NCI-H345 (cell line): Measurements from ENCODE around the gene NAV2.
"Not testable (repeated sequence)": the region's sequence is repeated elsewhere in the genome, so short reads cannot be mapped to it uniquely, and the experiment has no call there.

Source experiments
- DNase-seq: peaks from one replicate; lab custom pipeline; 2025; lab: John Stamatoyannopoulos, UW

Gene NAV2

DNA sequence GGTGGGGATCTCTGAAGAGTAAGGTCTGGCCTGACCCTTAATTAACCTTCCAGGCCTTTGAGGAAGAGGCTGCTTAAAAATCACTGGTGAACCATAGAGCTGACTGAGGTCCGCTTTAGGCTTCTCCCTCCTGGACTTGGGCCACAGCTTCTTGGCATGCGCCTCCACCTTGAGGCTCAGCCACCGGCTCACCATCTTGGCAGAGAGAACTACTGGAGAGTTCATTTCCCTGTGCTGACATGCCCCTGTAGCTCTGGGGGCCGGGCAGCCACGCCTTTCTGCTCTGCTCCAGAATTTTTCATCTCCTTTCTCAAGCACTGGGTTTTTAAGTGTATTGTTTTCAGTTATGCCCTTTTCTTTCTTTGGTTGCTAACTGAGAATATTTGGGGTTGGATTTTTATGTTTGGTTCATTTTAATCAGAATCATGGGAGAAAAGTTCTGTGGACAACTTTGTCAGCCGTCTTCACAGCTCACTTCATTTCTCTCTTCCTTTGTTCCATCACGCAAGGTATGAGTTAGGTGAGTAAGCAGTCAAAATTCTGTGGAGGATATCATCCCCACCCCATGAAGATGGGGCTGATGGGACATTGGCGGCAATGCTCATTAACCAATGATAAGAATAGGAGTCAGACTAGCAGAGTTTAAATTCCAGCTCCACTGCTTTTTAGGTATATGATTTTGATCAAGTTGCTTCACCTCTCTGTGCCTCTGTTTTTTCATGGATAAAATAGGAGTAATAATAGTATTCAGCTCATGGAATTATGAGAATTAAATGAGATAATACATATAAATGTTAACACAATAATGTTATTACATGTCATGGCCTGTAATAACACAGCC, 343.7 kb downstream of the NAV2 start:
- no peak for DNase-seq

DNA sequence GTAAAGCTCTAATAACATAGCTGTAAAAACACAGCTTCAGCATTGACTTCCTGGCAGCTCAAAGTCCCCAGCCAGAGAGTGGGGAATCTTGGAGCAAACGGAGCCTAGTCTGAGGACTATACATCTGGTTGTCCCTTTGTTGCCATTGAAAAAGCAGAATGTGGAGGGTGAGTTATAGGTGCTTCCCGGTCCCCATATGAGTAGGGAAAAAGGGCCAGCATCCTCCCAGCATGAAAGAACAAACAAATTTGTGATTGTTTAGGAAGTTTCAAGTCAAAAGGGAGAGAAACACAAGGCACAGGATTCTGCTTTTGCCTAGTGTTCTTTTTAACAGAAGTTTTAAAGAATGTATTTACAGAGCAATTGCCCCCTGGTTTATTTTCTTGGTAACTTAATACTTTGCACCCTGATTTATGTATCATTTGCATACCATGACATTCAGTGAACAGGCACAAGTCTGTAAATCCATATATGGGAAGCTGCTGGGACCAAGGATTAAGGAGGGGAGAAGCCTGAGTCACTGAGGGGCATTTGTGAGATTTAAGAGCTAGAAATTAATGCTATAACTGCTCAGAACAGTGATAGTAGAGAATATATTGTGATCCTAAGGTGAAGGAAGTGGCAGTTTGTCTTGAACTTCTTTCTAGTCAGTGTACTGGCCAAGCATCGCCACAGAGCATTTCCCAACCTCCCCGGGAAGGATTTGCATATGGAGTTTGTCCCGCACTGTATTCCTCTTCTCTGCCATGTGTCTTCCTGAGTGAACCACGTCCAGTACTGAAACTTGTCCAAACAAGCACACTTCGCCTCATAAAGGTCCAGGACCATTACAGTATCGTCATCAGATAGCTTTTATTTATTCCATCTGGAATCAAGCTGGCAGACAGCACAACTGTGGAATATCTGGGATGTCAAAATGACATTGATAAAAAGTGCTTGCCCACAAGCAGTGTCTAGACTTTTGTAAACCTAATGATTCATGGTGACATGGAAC, 344.6 kb downstream of the NAV2 start:
- no peak for DNase-seq

DNA sequence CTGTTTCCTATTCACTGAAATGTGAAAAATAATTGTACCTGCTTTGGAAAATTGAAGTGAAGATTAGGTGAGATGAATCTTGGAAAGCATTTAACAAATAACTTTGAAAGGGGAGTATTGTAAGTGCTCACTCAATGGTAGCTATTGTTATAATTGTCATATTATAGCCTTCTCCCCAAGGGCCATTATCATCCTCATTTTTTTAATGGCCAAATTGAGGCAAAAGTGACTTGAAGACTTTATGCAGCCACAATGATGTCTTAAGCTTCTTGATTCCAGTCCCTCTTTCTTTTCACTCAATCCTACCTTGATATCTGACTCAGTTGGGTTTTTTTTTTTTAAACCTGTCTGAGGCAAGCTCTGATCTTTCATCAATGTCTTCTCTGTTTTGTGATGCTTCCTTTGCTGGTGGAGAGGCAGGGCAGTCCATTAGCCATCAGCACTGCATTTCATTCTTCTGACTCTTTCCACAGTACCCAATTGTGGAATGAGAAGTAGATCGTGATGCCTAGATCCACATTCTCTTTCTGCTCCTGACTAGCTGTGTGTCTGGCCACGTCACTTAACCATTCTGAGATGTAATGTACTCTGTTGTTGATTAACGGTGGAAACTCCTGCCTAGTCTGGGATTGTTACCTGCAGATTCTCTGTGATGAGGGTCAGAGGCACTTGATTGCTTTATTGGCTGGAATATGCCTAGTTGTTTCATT, 346.3 kb downstream of the NAV2 start:
- no peak for DNase-seq

DNA sequence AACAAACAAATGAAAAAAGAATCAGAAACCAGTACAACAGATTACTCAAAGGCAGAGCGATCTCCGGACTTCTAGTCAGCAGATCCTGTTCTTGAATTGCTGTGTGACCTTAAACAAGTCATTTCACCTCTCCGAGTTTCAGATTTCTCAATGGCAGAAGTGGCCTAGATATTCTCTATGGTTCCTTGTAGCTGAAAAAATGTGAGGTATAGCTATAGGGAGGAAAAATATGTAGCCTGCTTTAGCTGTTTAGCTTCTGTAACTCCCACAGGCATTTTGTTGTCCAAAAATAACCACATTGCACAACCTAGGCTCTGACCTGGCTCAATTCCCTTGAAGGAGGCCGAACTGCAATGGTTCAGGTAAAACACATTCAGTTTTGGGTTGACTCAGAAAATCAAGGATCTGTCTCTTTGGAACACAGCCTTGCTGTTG, 347.0 kb downstream of the NAV2 start:
- no peak for DNase-seq

DNA sequence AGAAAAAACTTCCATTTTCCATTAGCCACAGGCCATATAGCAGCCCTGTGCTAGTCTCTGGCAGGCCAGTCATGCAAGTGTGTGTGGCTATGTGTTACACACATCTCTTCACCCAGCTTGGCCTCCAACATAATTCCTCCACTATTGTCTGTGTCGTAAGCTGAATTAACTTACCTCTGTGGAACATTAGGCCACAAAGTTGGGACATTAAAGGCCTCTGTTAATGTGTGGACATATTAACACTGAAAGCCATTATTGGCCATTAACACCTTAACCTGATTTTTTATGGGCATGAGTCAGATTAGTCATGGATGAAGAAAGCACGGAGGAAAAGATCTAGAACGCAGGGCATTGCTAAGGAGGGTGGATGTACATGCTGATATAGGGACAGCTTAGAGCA, 347.5 kb downstream of the NAV2 start:
- no peak for DNase-seq

DNA sequence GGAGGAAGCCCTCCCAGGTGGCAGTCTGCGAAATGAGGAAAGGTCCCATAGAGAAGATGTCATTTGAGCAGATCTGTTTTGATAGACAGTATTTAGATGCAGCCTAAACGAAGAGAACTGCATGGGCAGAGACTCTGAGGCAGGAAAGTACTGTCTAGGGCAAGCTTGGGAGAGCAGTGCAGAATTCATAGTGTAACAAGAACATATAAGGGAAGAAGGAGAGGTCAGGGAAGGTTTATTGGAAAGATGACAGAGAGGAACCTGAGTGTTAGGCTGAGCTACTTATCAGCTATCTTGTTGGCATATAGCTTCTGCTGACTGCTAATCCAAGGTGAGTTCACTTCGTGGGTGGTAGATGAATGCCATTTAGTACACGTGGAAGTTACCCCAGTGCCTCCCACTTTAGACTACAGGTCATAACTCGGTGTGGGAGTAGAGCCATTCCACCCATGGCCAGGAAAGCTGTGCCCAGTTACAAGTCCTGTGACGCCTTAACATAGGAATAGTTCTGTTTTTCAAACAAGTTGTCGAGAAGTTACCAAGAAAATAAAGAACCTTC, 348.1 kb downstream of the NAV2 start:
- no peak for DNase-seq

DNA sequence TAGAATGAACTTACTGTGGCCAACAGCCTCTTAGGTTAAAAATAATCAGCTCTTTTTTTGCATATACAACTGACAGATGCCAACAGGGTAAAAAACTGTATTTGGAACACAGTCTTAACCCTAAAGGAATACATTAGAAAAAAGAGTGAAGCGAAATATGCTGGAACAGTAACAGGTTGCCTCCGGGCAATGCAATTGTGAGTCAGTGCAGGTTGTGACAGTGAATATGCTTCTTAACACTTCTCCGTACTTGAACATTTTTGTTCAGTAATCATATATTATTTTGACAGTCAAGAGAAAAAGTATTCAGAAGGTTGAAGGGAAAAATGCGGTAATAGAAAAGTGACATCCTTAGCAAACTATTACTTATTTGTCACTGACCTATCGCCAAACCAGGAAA, 349.1 kb downstream of the NAV2 start:
- DNase-seq, result no peak

DNA sequence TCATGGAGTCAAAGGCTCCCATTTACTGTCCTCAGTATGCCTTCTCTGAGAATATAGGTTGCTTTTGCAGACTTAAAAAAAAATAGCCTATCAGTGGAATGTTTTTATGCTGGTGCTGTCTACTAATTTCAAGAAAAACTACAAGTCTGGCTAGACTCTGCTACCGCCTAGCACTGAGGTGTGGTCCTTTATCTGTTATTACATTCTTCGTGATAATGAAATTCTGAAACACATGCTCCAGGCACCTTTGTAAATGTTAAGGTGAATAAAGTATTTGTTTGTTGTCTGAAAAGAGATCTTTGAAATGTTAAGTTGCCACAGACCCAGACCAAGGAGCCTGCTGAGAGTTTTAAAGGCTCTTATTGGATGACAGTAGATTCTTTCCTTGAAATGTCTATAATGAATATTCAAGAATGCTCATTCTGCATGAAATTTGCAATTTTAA, 352.3 kb downstream of the NAV2 start:
- DNase-seq, result no peak

DNA sequence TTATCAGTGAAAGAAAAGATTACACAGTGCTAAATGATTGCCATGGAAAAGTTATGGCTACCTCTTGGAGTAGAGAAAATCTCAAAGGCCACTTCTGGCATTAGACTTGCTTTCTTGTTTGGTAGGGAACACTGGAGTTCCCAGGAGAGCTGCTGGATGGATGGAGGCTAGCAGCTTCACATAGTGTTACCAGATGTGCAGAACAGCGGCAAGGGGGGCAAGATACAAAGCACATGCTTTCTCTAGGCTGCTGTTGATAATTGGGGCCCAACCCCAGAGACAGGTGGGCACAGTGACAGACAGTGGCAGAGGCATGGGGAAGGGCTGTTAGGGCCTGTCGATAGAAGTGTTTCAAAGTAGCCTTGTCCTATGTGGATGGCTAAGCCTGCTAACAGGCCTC, 352.8 kb downstream of the NAV2 start:
- no peak for DNase-seq

DNA sequence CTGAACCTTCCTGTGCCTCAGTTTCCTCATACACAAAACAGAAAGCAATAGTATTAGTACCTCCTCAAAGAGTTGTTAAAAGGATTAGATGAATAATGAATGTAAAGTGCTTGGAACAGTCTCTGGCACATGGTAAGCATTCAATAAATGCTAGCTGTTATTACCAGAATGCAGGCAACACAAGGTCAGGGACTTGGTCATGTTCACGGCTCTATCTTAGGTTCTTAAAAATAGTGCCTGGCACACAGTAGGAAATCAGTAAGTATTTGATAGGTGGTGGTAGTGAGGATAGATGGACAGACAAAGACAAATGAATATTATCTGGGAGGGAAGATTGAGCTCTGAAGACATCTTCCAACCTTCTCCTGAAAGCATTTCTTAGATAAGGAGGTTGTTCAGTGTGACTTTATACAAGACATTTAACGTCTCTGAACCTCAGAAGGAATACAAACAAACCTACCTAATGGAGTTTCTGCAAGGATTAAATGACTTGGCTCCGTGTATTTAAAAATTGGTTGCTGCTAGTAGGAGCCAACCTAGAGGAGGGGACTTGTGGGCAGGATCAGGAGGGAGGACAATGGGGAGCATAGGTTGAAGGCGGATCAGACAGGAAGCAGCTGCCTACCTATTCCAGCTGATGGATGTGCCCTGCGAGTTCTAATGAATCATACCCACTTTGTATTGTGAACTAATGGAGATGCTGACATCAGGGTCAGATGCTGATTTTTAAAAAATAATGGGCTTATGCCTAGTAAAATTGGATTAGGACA, 353.6 kb downstream of the NAV2 start:
- no peak for DNase-seq

DNA sequence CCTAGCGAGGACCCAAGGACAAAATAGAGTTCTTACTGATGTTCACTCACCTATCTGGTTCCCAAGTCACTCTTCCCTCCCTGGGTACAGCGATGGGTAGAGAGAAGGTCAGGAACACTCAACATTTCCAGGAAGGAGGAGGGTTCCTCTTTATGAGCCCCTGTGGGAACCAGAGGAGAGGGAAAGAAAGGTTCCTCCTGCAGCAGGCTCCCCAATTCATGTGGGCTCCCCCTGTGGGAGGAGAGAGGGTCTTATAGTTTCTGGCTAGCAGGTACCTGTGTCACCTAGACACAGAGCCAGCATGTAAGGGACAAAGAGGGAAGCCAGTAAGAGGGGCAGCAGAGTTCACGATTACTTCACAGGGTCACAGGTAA, 354.1 kb downstream of the NAV2 start:
- no peak for DNase-seq

DNA sequence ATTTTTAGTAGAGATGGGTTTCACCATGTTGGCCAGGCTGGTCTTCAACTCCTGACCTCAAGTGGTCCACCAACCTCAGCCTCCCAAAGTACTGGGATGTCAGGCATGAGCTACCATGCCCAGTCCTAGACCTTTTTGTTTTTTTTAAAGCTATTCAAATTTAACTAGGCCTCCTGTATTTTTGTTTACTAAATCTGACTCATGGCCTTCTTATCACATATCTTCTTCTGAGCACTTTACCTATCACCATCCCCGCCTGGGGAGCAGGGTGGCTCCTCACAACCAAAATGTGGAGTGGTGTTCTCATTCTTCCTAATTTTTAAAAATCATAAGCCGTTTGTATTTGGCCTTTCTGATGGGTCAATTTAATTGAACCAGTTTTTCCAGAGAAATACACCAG, 355.0 kb downstream of the NAV2 start:
- no peak for DNase-seq

DNA sequence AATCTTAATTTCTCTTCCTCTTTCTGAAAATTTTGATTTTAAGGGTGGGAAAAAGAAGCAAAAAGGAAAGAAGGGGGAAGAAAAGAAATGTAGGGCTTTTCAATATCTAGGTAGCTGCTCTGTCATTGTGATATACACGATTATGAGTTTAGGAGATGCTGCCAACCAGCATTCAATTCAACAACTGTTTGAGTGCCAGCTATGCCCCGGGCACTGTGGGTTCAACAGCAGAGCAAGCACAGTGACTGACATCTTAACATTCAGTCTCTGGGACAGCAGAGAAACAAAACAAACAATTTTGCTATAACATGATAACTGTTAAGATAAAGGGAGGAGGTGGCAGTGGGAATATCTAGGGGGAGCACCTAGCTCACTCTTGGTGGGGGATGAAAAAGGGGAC, 356.1 kb downstream of the NAV2 start:
- DNase-seq, result peak; percentile 19

DNA sequence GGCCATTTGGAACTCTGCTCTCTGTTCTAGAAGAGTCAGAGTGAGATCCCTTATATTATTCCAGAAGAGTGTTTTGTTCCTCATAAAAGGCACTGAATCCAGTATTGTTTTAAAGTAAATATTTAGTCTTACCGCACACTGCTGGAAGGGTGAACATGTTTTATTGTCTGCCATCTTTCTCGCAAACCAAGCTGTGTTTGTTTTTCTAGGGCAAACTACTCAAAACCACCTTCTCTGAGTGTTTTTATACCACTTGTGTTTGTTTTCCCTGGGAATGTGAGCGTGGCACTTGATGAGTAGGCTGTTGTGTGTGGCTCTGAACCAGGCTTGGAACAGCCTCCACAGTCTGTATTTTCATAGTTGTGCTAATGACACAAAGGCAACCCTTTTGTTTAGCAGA, 357.8 kb downstream of the NAV2 start:
- peak; percentile 92 for DNase-seq

DNA sequence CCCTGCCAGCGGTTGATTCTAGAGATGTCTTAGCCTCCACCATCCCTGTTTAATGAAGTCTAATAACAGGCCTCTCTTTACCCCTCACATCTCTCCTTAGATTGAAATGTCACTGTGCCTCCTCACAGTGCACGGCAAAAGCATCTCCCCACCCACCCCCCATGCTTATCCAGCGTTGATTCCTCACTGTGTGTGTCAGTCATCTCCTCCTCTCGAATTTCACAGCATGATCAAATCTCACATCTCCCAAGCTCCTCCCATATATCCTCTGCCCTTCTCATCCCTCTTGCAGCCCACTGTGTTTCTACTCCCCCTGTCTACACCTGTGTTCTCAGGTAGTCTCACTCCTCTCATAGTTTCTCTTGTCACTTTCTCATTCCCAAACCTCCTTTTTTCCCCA, 363.0 kb downstream of the NAV2 start:
- no peak for DNase-seq

DNA sequence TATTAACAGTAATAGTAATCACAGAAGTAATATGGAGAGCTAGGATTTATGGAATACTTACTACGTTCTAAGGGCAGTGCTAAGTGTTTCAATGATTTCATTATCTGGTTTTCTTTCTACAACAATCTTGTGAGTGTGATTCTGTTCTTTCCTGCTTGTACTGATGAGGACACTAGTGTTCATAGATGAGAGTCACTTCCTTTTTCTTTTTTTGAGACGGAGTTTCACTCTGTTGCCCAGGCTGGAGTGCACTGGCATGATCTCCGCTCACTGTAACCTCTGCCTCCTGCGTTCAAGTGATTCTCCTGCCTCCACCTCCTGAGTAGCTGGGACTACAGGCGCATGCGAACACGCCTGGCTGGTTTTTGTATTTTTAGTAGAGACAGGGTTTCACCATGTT, 366.2 kb downstream of the NAV2 start:
- DNase-seq, result no peak

DNA sequence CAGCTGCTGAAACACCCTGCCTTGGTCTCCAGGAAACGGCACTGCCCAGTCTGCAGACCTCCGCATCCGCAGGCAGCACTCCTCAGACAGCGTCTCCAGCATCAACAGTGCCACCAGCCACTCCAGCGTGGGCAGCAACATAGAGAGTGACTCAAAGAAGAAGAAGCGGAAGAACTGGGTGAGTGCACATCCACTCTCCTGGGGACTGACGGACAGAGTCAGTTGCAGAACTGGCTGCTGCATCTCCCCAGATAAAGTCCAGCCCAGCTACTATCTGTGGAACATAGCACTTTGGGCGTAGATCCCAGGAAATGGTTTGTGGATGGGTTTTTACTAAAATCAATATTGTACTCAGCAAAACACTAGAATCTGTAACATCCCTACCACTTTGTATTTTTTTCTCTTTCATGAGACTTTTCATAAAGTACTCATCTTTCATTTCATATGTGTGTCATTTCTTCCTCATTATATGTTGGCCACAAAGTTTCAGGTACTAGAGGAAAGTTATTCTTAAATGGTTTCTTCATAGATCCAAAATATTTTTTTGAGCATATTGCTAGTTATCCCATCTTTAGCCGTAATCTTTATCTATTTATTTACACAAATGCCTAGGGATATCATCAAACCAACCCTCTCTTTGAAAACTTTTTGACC, 367.5 kb downstream of the NAV2 start:
- no peak for DNase-seq

DNA sequence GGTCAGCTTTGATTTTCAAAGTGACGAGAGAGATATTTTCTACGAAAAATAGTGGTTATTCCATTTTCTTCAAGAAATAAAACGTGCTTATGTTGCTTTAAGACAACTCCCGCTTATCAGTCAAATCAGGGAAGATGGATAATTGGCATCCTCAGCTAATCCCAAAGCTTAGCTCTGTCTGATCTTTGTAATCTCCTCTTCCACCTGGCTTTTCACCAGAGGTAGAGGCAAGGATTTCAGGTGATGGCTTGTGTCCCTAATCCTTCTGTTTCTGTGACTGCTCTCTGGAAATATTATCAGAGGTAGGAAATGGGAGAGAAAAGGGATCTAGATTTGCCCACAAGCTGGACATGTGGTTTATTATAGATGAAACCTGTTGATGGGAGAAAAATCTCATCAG, 368.7 kb downstream of the NAV2 start:
- no peak for DNase-seq

DNA sequence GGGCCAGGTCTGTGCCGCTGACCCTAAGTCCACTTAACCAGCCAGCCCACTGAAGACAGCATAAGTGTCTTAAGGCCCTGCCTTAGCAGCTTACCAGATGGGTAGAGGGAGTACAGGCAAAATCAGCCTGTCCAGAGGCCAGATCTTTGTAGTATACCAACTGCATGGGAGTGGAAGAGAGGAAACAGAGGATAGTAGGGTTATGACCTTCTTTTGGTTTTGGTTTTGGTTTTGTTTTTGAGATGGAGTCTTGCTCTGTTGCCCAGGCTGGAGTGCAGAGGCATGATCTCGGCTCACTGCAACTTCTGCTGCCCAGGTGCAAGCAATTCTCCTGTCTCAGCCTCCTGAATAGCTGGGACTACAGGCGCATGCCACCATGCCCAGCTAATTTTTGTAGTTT, 371.2 kb downstream of the NAV2 start:
- not testable (repeated sequence) for DNase-seq

DNA sequence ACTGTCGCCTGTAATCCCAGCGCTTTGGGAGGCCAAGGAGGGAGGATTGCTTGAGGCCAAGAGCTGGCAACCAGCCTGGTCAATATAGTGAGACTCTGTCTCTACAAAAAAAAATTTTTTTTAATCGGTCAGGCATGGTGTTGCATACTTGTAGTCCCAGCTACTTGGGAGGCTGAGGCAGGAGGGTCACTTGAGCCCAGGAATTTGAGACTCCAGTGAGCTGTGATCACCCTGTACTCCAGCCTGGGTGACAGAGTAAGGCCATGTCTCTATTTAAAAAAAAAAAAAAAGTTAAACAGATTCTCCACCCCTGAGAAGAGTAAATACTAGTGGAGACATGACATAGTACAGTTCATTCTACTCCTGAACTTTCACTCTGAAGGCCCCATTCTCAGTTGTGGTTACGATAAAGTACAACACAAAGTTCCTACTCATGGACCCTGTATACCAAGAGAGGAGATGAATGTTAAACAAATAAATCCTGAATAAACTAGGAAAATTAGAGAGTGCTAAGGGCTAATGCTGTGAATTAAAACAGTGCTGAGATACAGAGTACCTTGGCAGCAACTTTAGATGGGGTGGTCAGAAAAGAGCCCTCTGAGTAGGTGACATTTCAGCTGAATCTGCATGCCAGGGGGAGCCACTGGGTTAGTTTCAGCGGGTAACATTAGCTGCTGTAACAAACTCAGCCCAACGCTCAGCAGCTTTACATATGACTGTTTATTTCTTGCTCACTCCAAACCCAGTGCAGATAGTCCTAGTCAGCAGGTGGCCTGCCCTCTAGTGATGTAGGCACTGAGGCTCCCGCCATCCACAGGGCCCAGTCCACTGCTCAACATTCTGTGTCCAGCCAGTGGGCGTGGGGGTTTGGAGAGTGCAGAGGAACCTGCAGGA, 372.5 kb downstream of the NAV2 start:
- no peak for DNase-seq
